ENCODE measurements around the gene TCF4.

TCF4 gene

DNA sequence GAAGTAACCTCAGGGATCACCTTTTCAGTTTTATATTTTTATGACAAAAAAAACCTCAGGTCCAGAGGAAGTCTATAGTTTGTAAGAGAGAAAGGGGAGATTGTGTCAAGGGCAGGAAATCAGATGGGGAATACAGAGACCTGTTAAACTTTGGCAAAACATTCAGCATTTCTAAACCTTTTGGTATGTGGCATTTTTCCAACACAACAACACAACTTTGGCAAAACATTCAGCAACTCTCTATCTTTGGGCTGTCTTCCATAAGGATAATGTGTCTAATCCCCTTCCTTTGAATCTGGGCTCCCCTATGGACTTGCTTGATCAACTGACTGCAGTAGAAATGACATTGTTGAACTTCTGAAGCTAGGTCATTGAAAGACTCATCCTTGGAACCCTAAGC, 408.2 kb downstream of the TCF4 start:
- no peak for DNase-seq (ENCODE audit: low read depth in 2 of 2)

DNA sequence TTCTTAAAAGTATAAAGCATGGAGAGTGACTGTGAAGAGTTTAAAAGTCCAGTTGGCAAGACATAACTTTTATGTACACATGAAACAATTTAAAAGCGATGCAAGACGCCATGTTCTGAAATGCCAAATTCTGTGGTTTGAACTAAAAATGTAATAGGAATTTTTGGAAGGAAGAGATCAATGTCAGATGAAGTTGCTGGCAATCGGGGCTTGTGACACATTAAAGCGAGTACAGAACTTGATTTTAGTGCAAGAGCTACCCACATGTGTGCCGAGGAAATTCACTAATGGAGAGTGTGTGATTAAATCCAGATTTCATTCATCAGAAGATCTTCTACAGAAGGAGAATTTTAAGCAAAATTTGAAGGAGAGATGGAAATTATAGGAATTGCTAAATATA, 408.6 kb downstream of the TCF4 start:
- no peak for DNase-seq (ENCODE audit: low read depth in 2 of 2)

DNA sequence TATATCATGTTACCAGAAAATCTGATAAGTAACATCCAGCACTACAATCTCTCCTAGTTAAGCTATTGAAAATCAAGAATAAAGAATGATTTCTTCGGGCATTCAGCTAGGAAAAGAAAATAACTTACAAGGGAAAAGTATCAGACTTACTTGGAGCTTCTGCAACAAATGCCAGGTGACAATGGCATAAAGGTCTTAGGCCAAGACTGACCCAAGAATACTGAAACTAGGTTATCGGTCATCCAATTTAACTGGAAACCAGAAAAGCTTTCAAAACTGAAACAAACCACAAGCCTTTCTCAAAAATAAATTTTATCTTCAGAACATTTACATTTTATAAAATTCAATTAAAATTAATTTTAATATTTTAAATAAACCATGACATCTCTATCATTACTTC, 414.7 kb downstream of the TCF4 start:
- DNase-seq (ENCODE audit: low read depth in 2 of 2) = no peak
